Sigmoid colon (tissue), 4 donors: ENCODE results near the gene ANO9.

ENCODE experiments used
- CTCF ChIP-seq, 4 experiments: fragments of 450-650 bp in 3 of 4; fragments of 200-600 bp in 1 of 4; IDR thresholded peaks; one replicate each; pipeline ENCODE4 v1.5.1; 2016 to 2019; ENCODE audit warnings: antibody characterized with exemption in 4 of 4, mild to moderate bottlenecking in 3 of 4, moderate library complexity in 2 of 4
- POLR2A ChIP-seq, 2 donors: fragments of 450-650 bp; IDR thresholded peaks; one replicate each; pipeline ENCODE4 v1.6.1; 2016; ENCODE audit warnings: antibody characterized with exemption in 2 of 2, mild to moderate bottlenecking in 2 of 2, moderate library complexity in 2 of 2
- POLR2AphosphoS5 ChIP-seq, 4 donors: sonication (generic); formaldehyde crosslinking; IDR thresholded peaks; one replicate each; pipeline ENCODE4 v1.6.1; 2017; ENCODE audit warnings: antibody characterized with exemption in 4 of 4

- TF ChIP-seq POLR2AphosphoS5 (IDR thresholded peaks at IDR 0.05) (no peak), CTCF (IDR thresholded peaks at IDR 0.05) (no peak), POLR2A (IDR thresholded peaks at IDR 0.05) (no peak)
These were observed 54.5 kb downstream of the ANO9 start for GRCh38 chr11:387193-387793.
